Natural killer cell (primary cell): ENCODE data around the gene BTBD1. TPM values are rescaled to one million over a fixed set of nuclear protein-coding genes. Genes with fewer than 3 reads are reported as not detected.

Experiments
- ATAC-seq, 3 donors: fragments of 150-1000 bp in 2 of 3; fragments of 200-7000 bp in 1 of 3; cut with Tn5 transposase; 1 replicate in 1 of 3; 2 replicates in 2 of 3; pipeline ENCODE4 v1.10.0; 2021; ENCODE audit warnings: mild to moderate bottlenecking in 2 of 3, moderate library complexity in 2 of 3
- DNase-seq, 2 donors: peaks; one replicate each; pipeline versions ENCODE4 v3.0.0 to v3.0.0-alpha.2; 2013 to 2021; ENCODE audit warnings: mixed read lengths in 1 of 2
- H3K27ac ChIP-seq: one replicate; pipeline ENCODE4 v1.5.1; 2013; ENCODE audit warnings: mild to moderate bottlenecking, low read length
- H3K27me3 ChIP-seq: one replicate; pipeline ENCODE4 v1.6.1; 2013; ENCODE audit warnings: low read length; ENCODE audit not compliant: control insufficient read depth, insufficient read depth
- H3K36me3 ChIP-seq: one replicate; pipeline ENCODE4 v1.6.1; 2013; ENCODE audit warnings: low read length; ENCODE audit not compliant: control insufficient read depth, insufficient read depth
- H3K4me1 ChIP-seq: one replicate; pipeline ENCODE4 v1.6.1; 2013; ENCODE audit warnings: low read length; ENCODE audit not compliant: control insufficient read depth, insufficient read depth
- H3K4me3 ChIP-seq: one replicate; pipeline ENCODE4 v1.5.1; 2013; ENCODE audit warnings: low read length
- H3K9me3 ChIP-seq: one replicate; pipeline ENCODE4 v1.6.1; 2013; ENCODE audit warnings: low read length; ENCODE audit not compliant: control insufficient read depth, insufficient read depth
- H3K27ac Mint-ChIP-seq, 2 donors: one replicate each; pipeline ENCODE4 v1.8.0; 2022; ENCODE audit warnings: mild to moderate bottlenecking in 2 of 2, mixed read lengths in 2 of 2, moderate library complexity in 1 of 2
- H3K27me3 Mint-ChIP-seq, 2 donors: one replicate each; pipeline ENCODE4 v1.8.0; 2022; ENCODE audit warnings: low read depth in 2 of 2, mixed read lengths in 2 of 2
- H3K36me3 Mint-ChIP-seq: one replicate; pipeline ENCODE4 v1.8.0; 2022; ENCODE audit warnings: mixed read lengths
- H3K4me1 Mint-ChIP-seq, 2 donors: one replicate each; pipeline ENCODE4 v1.8.0; 2022; ENCODE audit warnings: mixed read lengths in 2 of 2
- H3K4me3 Mint-ChIP-seq: one replicate; pipeline ENCODE4 v1.8.0; 2022; ENCODE audit warnings: mild to moderate bottlenecking, moderate library complexity, mixed read lengths
- H3K9me3 Mint-ChIP-seq, 2 donors: one replicate each; pipeline ENCODE4 v1.8.0; 2022; ENCODE audit warnings: mixed read lengths in 2 of 2
- CTCF ChIP-seq: fragments of 200-600 bp; IDR thresholded peaks from one replicate; pipeline ENCODE4 v1.8.0; 2022; ENCODE audit warnings: antibody characterized with exemption
- WGBS: methylation state at CpG from one replicate; pipeline ENCODE4 v1.1.7; 2013; ENCODE audit warnings: missing lambda C conversion rate; ENCODE audit not compliant: insufficient coverage; 5-methylcytosine and 5-hydroxymethylcytosine counted together
- intact Hi-C: fragments of 100-400 bp; cut with micrococcal nuclease; formaldehyde crosslinking; loops from one replicate; pipeline ENCODE4 v1.14.2; 2022
- total RNA-seq, 4 donors: library from RNA; stranded (reverse); fragments of 120-200 nt in 1 of 4; gene quantifications; one replicate each; pipeline versions ENCODE4 v1.2.3 to v1.2.4, GENCODE V29; 2013 to 2022

BTBD1 gene
- total RNA-seq, 3 donors from 2014 or later (not counting 1 experiment from before 2014, with no cell fraction given), result 42.5 to 54.4 (median 54.0) TPM

- Histone ChIP-seq H3K4me1 (peaks cover 25% of the 10 kb centered on the region), H3K9me3 (no peaks in the 10 kb centered on the region), H3K27ac (no peak overlapping the region), H3K27me3 (no peaks in the 10 kb centered on the region), H3K36me3 (no peaks in the 10 kb centered on the region), H3K4me3 (no peak overlapping the region)
- Mint-ChIP-seq H3K9me3 (no peaks in the 10 kb centered on the region), H3K36me3 (no peaks in the 10 kb centered on the region), H3K4me3 (peak overlapping the region; percentile 97), H3K27me3 (peaks cover 0 to 4% of the 10 kb centered on the region in 2 donors), H3K27ac (peak overlapping the region; percentile 69 to 96), H3K4me1 (peaks cover 26 to 41% of the 10 kb centered on the region in 2 donors)
- WGBS, result 91% methylated on average over 12 of the region's 12 CpGs
- no peak for DNase-seq
- no peak for TF ChIP-seq CTCF
- no peak for ATAC-seq
- intact Hi-C loops, result loop anchor here (5.0 kb wide), 1 partner anchor 97 kb away; the partner anchor contains the start of gene C15orf40
These were observed 42.5 kb upstream of the BTBD1 start for GRCh38 chr15:83109532-83109931.

GRCh38 chr15:83108266-83109219 lies 41.5 kb upstream of the BTBD1 start:
- no peaks in the 10 kb centered on the region for H3K9me3 ChIP-seq
- H3K27me3 ChIP-seq, result no peaks in the 10 kb centered on the region
- WGBS, result 12% methylated on average over 21 of the region's 21 CpGs
- Mint-ChIP-seq H3K9me3 (no peaks in the 10 kb centered on the region), H3K4me3 (peak overlapping the region; percentile 97), H3K27me3 (peaks cover 0 to 8% of the 10 kb centered on the region in 2 donors), H3K27ac (peak overlapping the region; percentile 69 to 96), H3K36me3 (no peaks in the 10 kb centered on the region), H3K4me1 (peaks cover 26 to 41% of the 10 kb centered on the region in 2 donors)
- peak; percentile 82 to 90 (median 87) for ATAC-seq
- intact Hi-C loops, result loop anchor here (5.0 kb wide), 1 partner anchor 96 kb away; the partner anchor contains the start of gene C15orf40
- peak overlapping the region; percentile 68 for H3K27ac ChIP-seq
- peak overlapping the region; percentile 47 for H3K4me3 ChIP-seq
- no peaks in the 10 kb centered on the region for H3K36me3 ChIP-seq
- peak; percentile 32 to 35 for DNase-seq
- TF ChIP-seq CTCF, result no peak
- H3K4me1 ChIP-seq, result peaks cover 25% of the 10 kb centered on the region

GRCh38 chr15:83107841-83108181 lies 40.8 kb upstream of the BTBD1 start:
- no peaks in the 10 kb centered on the region for H3K36me3 Mint-ChIP-seq
- no peaks in the 10 kb centered on the region for H3K9me3 Mint-ChIP-seq
- intact Hi-C loops, result loop anchor here (5.0 kb wide), 1 partner anchor 96 kb away; the partner anchor contains the start of gene C15orf40
- no peak for DNase-seq
- peaks cover 26 to 41% of the 10 kb centered on the region in 2 donors for H3K4me1 Mint-ChIP-seq
- peaks cover 0 to 8% of the 10 kb centered on the region in 2 donors for H3K27me3 Mint-ChIP-seq
- TF ChIP-seq CTCF, result no peak
- peaks cover 25% of the 10 kb centered on the region for H3K4me1 ChIP-seq
- H3K27ac ChIP-seq, result peak overlapping the region; percentile 68
- H3K9me3 ChIP-seq, result no peaks in the 10 kb centered on the region
- 3% methylated on average over 30 of the region's 30 CpGs for WGBS
- H3K4me3 ChIP-seq, result peak overlapping the region; percentile 47
- peak overlapping the region; percentile 97 for H3K4me3 Mint-ChIP-seq
- H3K27me3 ChIP-seq, result no peaks in the 10 kb centered on the region
- H3K27ac Mint-ChIP-seq, result peak overlapping the region; percentile 69 to 96
- no peak for ATAC-seq
- no peaks in the 10 kb centered on the region for H3K36me3 ChIP-seq
